Thoracic aorta (tissue), 2 donors: ENCODE measurements around the gene MYO1E. TPM values are rescaled to one million over a fixed set of nuclear protein-coding genes. Genes with fewer than 3 reads are reported as not detected.

ENCODE experiments used
- ATAC-seq: fragments of 150-250 bp; one replicate; pipeline ENCODE4 v1.8.0; 2017; ENCODE audit warnings: low read depth; ENCODE audit not compliant: insufficient number of reproducible peaks, low FRiP score
- DNase-seq: peaks from one replicate; pipeline ENCODE4 v3.0.0-alpha.2; 2020; ENCODE audit warnings: low spot score
- H3K27ac ChIP-seq, 2 donors: fragments of 200-600 bp; sonication (generic); 1 replicate in 1 of 2; 2 replicates in 1 of 2; pipeline ENCODE4 v1.5.1; 2016; ENCODE audit warnings: mild to moderate bottlenecking in 2 of 2, moderate library complexity in 2 of 2
- H3K27me3 ChIP-seq: fragments of 200-600 bp; sonication (generic); replicated peaks from 2 replicates; pipeline ENCODE4 v1.6.0; 2016; ENCODE audit warnings: mild to moderate bottlenecking; ENCODE audit not compliant: insufficient read depth
- H3K36me3 ChIP-seq: fragments of 200-600 bp; sonication (generic); one replicate; pipeline ENCODE4 v1.5.1; 2016
- H3K4me1 ChIP-seq, 2 donors: fragments of 200-600 bp; sonication (generic); 1 replicate in 1 of 2; 2 replicates in 1 of 2; pipeline versions ENCODE4 v1.5.1 to v1.6.0; 2016; ENCODE audit warnings: low read depth in 2 of 2, mild to moderate bottlenecking in 1 of 2; ENCODE audit not compliant: control insufficient read depth in 1 of 2
- H3K4me3 ChIP-seq: fragments of 200-600 bp; sonication (generic); 2 replicates; pipeline ENCODE4 v1.5.1; 2016; ENCODE audit warnings: mild to moderate bottlenecking
- H3K9me3 ChIP-seq: fragments of 200-600 bp; sonication (generic); 2 replicates; pipeline ENCODE4 v1.5.1; 2016
- CTCF ChIP-seq: fragments of 200-600 bp; sonication (generic); IDR thresholded peaks from one replicate; pipeline ENCODE4 v1.5.1; 2019; ENCODE audit warnings: antibody characterized with exemption
- total RNA-seq, 2 donors: library from RNA; depleted of rRNA; stranded (reverse); fragments of >200 nt; gene quantifications; one replicate each; pipeline versions ENCODE4 v1.1.0 to v1.2.3, GENCODE V29; 2016

Gene MYO1E
- total RNA-seq, 2 donors from 2014 or later: 56.2 to 121 TPM

- DNase-seq (no peak), ATAC-seq (no peak)
- peaks cover 43% of the 10 kb centered on the region for H3K36me3 ChIP-seq
- no peak for TF ChIP-seq CTCF
- no peaks in the 10 kb centered on the region for H3K9me3 ChIP-seq
- H3K4me3 ChIP-seq: no peak overlapping the region
- H3K27me3 ChIP-seq: no peaks in the 10 kb centered on the region
- H3K4me1 ChIP-seq: no peaks in the 10 kb centered on the region
- peak overlapping the region in 1 of 2 donors; percentile 8 for H3K27ac ChIP-seq
Measured at GRCh38 chr15:59200560-59200959, 172.1 kb downstream of the MYO1E start.

GRCh38 chr15:59199626-59200465, 172.8 kb downstream of the MYO1E start:
- Histone ChIP-seq H3K27me3 (no peaks in the 10 kb centered on the region), H3K36me3 (peaks cover 48% of the 10 kb centered on the region), H3K27ac (peak overlapping the region in 1 of 2 donors; percentile 8), H3K4me3 (no peak overlapping the region), H3K4me1 (no peaks in the 10 kb centered on the region), H3K9me3 (no peaks in the 10 kb centered on the region)
- DNase-seq (no peak), ATAC-seq (no peak)
- TF ChIP-seq CTCF: no peak

GRCh38 chr15:59197454-59197853, 175.2 kb downstream of the MYO1E start:
- Histone ChIP-seq H3K4me3 (no peak overlapping the region), H3K36me3 (peaks cover 52% of the 10 kb centered on the region)

GRCh38 chr15:59196416-59196815, 176.3 kb downstream of the MYO1E start:
- H3K27ac ChIP-seq: no peak overlapping the region
- TF ChIP-seq CTCF: no peak
- H3K4me1 ChIP-seq: no peaks in the 10 kb centered on the region
- H3K27me3 ChIP-seq: no peaks in the 10 kb centered on the region
- peaks cover 44% of the 10 kb centered on the region for H3K36me3 ChIP-seq
- no peak for ATAC-seq
- DNase-seq: no peak
- no peak overlapping the region for H3K4me3 ChIP-seq
- no peaks in the 10 kb centered on the region for H3K9me3 ChIP-seq

More at GRCh38 chr15:59197454-59197853, 175.2 kb downstream of the MYO1E start:
- Histone ChIP-seq H3K27me3 (no peaks in the 10 kb centered on the region), H3K4me1 (no peaks in the 10 kb centered on the region), H3K9me3 (no peaks in the 10 kb centered on the region), H3K27ac (no peak overlapping the region)
- TF ChIP-seq CTCF: no peak
- DNase-seq: no peak
- no peak for ATAC-seq

- no peaks in the 10 kb centered on the region for H3K4me1 ChIP-seq
- H3K36me3 ChIP-seq: peaks cover 34% of the 10 kb centered on the region
- ATAC-seq (no peak), DNase-seq (no peak)
- H3K9me3 ChIP-seq: no peaks in the 10 kb centered on the region
- no peak overlapping the region for H3K4me3 ChIP-seq
- H3K27me3 ChIP-seq: no peaks in the 10 kb centered on the region
- TF ChIP-seq CTCF: no peak
- H3K27ac ChIP-seq: no peak overlapping the region
Measured at GRCh38 chr15:59194639-59195325, 177.9 kb downstream of the MYO1E start.
